SJCRH30 (cell line): ENCODE data around the gene AGAP3. TPM values are rescaled to one million over a fixed set of nuclear protein-coding genes. Genes with fewer than 3 reads are reported as not detected.

ENCODE experiments used
- DNase-seq, 2 experiments: peaks; one replicate each; pipeline ENCODE4 v3.0.0-alpha.2; 2015 to 2020
- H3K27ac ChIP-seq: fragments of 250-450 bp; sonication (Bioruptor Pico); 2 replicates; pipeline ENCODE4 v1.5.1; 2020; ENCODE audit warnings: mild to moderate bottlenecking, moderate library complexity
- H3K27me3 ChIP-seq: fragments of 250-450 bp; sonication (Bioruptor Pico); 2 replicates; pipeline ENCODE4 v1.5.1; 2020; ENCODE audit warnings: mild to moderate bottlenecking, moderate library complexity
- H3K36me3 ChIP-seq: fragments of 250-450 bp; sonication (Bioruptor Pico); 2 replicates; pipeline ENCODE4 v1.5.1; 2020; ENCODE audit warnings: mild to moderate bottlenecking, moderate library complexity
- H3K4me1 ChIP-seq: fragments of 250-450 bp; sonication (Bioruptor Pico); 2 replicates; pipeline ENCODE4 v1.5.1; 2020; ENCODE audit warnings: mild to moderate bottlenecking, moderate library complexity
- H3K4me3 ChIP-seq: fragments of 250-450 bp; sonication (Bioruptor Pico); 2 replicates; pipeline ENCODE4 v1.5.1; 2020; ENCODE audit warnings: mild to moderate bottlenecking, moderate library complexity
- H3K9me3 ChIP-seq: fragments of 250-450 bp; sonication (Bioruptor Pico); replicated peaks from 2 replicates; pipeline ENCODE4 v1.5.1; 2020; ENCODE audit warnings: mild to moderate bottlenecking, moderate library complexity
- total RNA-seq: library from RNA; depleted of rRNA; stranded (reverse); fragments of >200 nt; shearing (Covaris generic); gene quantifications from 2 replicates; pipeline ENCODE4 v1.2.3, GENCODE V29; 2014

AGAP3 gene
- total RNA-seq, 1 experiment from 2014 or later, result 59.7 TPM

DNA sequence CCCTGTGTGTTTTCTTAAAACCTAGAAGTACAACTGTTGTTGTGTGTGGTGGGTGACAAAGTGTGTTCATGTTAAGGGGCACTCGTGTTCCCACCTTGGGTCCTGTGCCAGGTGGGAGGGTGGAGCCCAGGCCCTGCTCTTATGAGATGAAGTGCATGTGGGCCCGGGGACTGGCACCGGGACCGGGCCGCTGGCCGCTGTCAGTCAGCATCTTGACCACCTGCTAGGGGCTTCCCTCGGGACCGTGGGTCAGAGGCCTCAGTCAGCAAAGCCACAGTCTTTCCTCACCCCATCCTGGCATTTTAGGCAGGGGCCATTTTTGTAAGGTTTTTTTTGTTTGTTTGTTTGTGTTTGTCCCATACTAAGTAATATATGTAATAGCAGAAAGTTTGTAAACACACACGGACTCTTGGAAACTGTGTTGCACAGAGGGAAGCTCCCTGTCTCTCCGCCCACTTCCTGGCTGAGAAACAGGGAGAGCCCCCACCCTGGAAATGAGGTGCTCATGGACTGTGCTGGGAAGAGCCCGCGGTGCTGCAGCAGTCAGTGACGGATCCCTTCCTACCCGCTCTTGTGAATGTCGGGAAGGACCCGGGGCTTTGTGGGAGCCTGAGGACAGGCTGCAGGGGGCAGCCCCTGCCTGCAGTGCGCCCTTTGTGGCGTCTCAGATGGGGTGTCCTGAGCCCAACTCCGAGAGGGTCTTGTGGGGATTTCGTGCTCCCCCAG, 13.4 kb downstream of the AGAP3 start:
- peak in 1 of 2 experiments; percentile 37 for DNase-seq
- H3K27me3 ChIP-seq, result no peaks in the 10 kb centered on the region
- no peaks in the 10 kb centered on the region for H3K9me3 ChIP-seq
- H3K4me3 ChIP-seq, result no peak overlapping the region
- peaks cover 7% of the 10 kb centered on the region for H3K4me1 ChIP-seq
- H3K27ac ChIP-seq, result peak overlapping the region; percentile 5; the same call in 1 of the 2 replicates
- H3K36me3 ChIP-seq, result peaks cover 24% of the 10 kb centered on the region

DNA sequence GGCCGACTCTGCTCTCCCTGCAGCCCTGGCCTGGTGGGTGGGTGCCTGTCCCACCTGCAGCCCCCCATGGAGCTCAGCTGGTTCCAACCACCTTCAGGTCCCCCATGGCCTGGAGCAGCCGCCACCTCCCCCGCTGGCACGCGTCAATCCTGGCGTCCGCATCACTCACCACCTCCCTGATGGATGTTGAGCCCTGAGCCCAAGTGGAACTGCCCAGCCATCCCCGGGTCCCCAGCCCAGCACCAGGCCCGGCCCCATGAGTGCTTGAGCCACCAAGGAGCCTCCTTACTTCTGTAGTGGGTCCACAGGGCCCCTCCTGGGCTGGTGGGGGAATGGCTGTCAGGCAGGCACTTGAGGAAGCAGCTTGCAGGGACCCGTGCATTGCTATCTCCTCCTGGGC, 14.6 kb downstream of the AGAP3 start:
- peaks cover 7% of the 10 kb centered on the region for H3K4me1 ChIP-seq
- no peaks in the 10 kb centered on the region for H3K9me3 ChIP-seq
- H3K4me3 ChIP-seq, result no peak overlapping the region
- peaks cover 28% of the 10 kb centered on the region for H3K36me3 ChIP-seq
- no peak overlapping the region for H3K27ac ChIP-seq
- H3K27me3 ChIP-seq, result no peaks in the 10 kb centered on the region
- no peak for DNase-seq

GRCh38 chr7:151101621-151102396, 15.5 kb downstream of the AGAP3 start:
- peaks cover 34% of the 10 kb centered on the region for H3K36me3 ChIP-seq
- no peaks in the 10 kb centered on the region for H3K9me3 ChIP-seq
- H3K27me3 ChIP-seq, result no peaks in the 10 kb centered on the region
- H3K4me1 ChIP-seq, result peaks cover 7% of the 10 kb centered on the region
- H3K4me3 ChIP-seq, result no peak overlapping the region
- no peak for DNase-seq
- H3K27ac ChIP-seq, result no peak overlapping the region

- Histone ChIP-seq H3K27me3 (no peaks in the 10 kb centered on the region), H3K27ac (no peak overlapping the region), H3K4me1 (peaks cover 7% of the 10 kb centered on the region), H3K9me3 (no peaks in the 10 kb centered on the region), H3K36me3 (peaks cover 31% of the 10 kb centered on the region), H3K4me3 (no peak overlapping the region)
- DNase-seq, result no peak
Measured at GRCh38 chr7:151102991-151103390, 16.7 kb downstream of the AGAP3 start.

DNA sequence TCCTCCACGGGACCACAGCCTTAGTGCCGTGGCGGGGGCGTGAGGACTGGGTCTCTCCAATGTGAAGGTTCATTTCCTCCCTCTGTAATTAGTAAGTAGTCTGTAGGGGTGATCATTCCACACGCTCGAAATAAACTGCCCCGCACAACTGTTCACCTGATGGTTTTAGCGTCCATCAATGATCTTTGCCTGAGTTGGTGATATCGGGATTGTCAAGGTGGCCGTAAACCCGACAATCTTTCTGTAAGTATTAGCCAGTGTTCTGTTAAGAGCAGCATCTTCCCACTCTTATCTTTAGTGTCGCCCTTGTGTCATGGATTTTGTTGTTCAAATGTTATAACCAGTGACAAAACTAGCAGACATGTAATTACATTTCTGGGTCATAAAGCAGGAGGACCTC, 17.7 kb downstream of the AGAP3 start:
- peaks cover 31% of the 10 kb centered on the region for H3K36me3 ChIP-seq
- no peak for DNase-seq
- peaks cover 7% of the 10 kb centered on the region for H3K4me1 ChIP-seq
- H3K27me3 ChIP-seq, result no peaks in the 10 kb centered on the region
- H3K4me3 ChIP-seq, result no peak overlapping the region
- no peaks in the 10 kb centered on the region for H3K9me3 ChIP-seq
- H3K27ac ChIP-seq, result no peak overlapping the region

- Histone ChIP-seq H3K27me3 (no peaks in the 10 kb centered on the region), H3K9me3 (no peaks in the 10 kb centered on the region), H3K4me1 (peaks cover 3% of the 10 kb centered on the region; the same call in 1 of the 2 replicates), H3K36me3 (peaks cover 31% of the 10 kb centered on the region), H3K27ac (no peak overlapping the region), H3K4me3 (no peak overlapping the region)
- no peak for DNase-seq
Measured at GRCh38 chr7:151104411-151105235, 18.3 kb downstream of the AGAP3 start.

DNA sequence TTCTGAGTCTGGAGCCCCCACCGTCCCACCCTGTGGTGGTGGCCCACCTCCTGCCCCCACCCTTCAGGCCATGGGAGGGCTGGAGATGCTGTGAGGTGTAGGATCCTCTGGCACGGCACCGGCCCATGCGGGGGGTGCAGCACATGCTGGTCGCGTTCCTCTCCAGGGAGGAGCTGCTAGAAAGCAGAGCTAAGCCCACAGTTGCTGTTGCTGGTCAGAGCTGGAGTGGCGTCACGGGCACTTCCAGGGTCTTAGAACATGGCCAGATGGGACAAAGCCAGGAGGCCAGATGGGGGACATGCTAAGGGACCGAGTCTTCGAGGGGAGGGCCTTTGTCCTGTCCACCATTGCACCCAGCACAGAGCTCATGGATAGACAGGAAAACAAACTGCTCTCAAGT, 21.6 kb downstream of the AGAP3 start:
- Histone ChIP-seq H3K9me3 (no peaks in the 10 kb centered on the region), H3K27ac (no peak overlapping the region), H3K36me3 (peaks cover 28% of the 10 kb centered on the region), H3K4me3 (no peak overlapping the region), H3K27me3 (no peaks in the 10 kb centered on the region), H3K4me1 (no peaks in the 10 kb centered on the region)
- DNase-seq, result no peak

DNA sequence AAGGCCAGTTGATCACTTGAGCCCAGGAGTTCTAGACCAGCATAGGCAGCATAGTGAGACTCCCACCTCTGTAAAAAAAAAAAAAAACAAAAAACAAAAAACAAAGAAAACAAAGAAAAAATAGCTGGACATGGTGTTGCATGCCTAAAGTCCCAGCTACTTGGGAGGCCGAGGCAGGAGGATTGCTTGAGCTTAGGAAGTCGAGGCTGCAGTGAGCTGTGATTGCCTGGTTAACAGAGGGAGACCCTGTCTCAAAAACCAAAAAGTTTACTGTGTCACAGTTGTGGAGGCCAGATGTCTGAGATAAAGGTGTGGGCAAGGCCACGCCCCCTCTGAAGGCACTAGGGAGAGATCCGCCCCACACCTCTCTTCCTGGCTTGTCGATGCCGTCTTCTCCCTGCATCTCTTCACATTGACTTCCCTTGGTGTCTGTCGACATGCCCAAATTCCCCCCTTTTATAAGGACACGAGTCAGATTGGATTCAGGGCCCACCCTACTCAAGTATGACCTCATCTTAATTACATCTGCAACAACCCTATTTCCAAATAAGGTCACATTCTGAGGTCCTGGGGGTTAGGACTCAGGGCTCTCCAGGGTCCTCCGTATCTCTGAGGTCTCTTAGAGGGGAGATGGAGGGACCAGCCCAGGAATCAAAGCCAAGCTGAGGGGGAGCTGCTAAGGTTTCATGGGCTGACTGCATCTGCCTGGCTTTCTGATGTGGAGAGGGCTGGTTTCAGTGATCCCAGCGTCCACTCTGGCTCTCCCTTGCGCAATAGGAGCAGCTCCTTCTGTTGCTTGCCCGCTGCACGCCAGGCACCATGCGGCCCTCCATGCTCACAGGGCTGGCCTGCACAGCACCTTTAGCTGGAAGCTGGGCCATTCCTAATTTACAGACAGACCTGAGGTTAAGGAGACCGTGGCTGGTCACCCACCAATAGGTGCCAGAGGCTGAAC, 23.1 kb downstream of the AGAP3 start:
- Histone ChIP-seq H3K9me3 (no peaks in the 10 kb centered on the region), H3K27ac (no peak overlapping the region), H3K4me3 (no peak overlapping the region), H3K4me1 (no peaks in the 10 kb centered on the region), H3K27me3 (no peaks in the 10 kb centered on the region), H3K36me3 (peaks cover 20% of the 10 kb centered on the region)
- no peak for DNase-seq

- H3K9me3 ChIP-seq, result no peaks in the 10 kb centered on the region
- H3K4me1 ChIP-seq, result no peaks in the 10 kb centered on the region
- peaks cover 13% of the 10 kb centered on the region for H3K36me3 ChIP-seq
- no peak for DNase-seq
- no peak overlapping the region for H3K4me3 ChIP-seq
- H3K27ac ChIP-seq, result no peak overlapping the region
- no peaks in the 10 kb centered on the region for H3K27me3 ChIP-seq
Measured at GRCh38 chr7:151110236-151110940, 24.1 kb downstream of the AGAP3 start.

DNA sequence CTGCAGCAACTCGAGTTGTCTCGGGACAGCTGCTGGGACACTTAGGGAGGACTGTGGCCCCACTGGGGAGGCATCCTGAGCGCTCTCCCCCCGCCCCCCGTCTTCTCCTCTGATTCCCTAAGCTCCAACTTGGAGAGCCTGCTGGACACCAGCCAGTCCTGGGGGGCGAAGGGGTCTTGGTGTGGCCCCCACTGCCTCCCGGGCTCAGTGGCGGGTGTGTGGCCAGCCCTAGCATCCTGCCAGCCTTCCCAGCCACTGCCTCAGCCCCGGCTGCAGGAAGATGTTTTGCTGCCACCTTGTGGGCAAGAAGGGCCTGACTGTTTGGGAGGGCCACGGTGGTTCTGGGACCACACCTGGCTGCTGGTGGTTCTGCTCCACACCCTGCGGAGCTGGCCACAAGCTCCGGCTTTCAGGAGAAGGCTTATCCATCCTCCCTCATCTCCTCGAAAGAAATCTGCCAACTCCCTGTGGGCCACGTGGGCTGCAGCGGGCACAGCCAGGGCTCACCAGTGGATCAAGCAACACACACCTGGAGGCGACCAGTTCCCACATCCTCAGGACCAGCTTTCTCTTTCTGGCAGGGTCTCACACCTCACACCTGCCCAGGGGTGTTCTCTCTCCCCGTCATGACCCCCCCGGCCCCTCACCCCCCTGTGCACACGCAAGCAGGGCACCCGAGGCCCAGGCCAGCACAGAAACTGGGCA, 24.8 kb downstream of the AGAP3 start:
- no peak overlapping the region for H3K27ac ChIP-seq
- peaks cover 12% of the 10 kb centered on the region for H3K36me3 ChIP-seq
- peak; percentile 66 to 82 for DNase-seq
- H3K27me3 ChIP-seq, result no peaks in the 10 kb centered on the region
- H3K4me3 ChIP-seq, result no peak overlapping the region
- H3K4me1 ChIP-seq, result no peaks in the 10 kb centered on the region
- no peaks in the 10 kb centered on the region for H3K9me3 ChIP-seq

- no peak overlapping the region for H3K4me3 ChIP-seq
- H3K27ac ChIP-seq, result no peak overlapping the region
- H3K9me3 ChIP-seq, result no peaks in the 10 kb centered on the region
- no peaks in the 10 kb centered on the region for H3K27me3 ChIP-seq
- no peak for DNase-seq
- H3K4me1 ChIP-seq, result no peaks in the 10 kb centered on the region
- peaks cover 10% of the 10 kb centered on the region for H3K36me3 ChIP-seq
Measured at GRCh38 chr7:151113344-151114150, 27.3 kb downstream of the AGAP3 start.
